Lung (tissue), 12 donors: ENCODE results near the gene DGKE. TPM values are rescaled to one million over a fixed set of nuclear protein-coding genes. Genes with fewer than 3 reads are reported as not detected.
A peak's percentile ranks its signal among the peaks of the same experiment; 100 is the strongest.

ENCODE experiments used
- ATAC-seq: fragments of 200-7000 bp; cut with Tn5 transposase; one replicate; pipeline ENCODE4 v1.9.1; 2020; ENCODE audit warnings: moderate number of reproducible peaks; ENCODE audit not compliant: insufficient read depth, low FRiP score
- DNase-seq, 3 donors: peaks; one replicate each; pipeline ENCODE4 v3.0.0-alpha.2; 2013 to 2017
- H3K27ac ChIP-seq, 2 donors: one replicate each; pipeline ENCODE4 v1.5.1; 2013; ENCODE audit warnings: mild to moderate bottlenecking in 2 of 2, moderate library complexity in 2 of 2, control low read depth in 1 of 2, inconsistent platforms in 1 of 2, low read depth in 1 of 2, low read length in 1 of 2
- H3K27me3 ChIP-seq, 3 donors: one replicate each; pipeline ENCODE4 v1.5.1; 2013; ENCODE audit warnings: low read length in 2 of 3; ENCODE audit not compliant: control insufficient read depth in 3 of 3, insufficient read depth in 3 of 3
- H3K36me3 ChIP-seq, 4 donors: one replicate each; pipeline ENCODE4 v1.5.1; 2013; ENCODE audit warnings: low read length in 4 of 4, mild to moderate bottlenecking in 1 of 4, moderate library complexity in 1 of 4; ENCODE audit not compliant: control insufficient read depth in 4 of 4, insufficient read depth in 4 of 4
- H3K4me1 ChIP-seq, 5 donors: one replicate each; pipeline ENCODE4 v1.5.1; 2013; ENCODE audit warnings: low read length in 5 of 5, mild to moderate bottlenecking in 2 of 5, moderate library complexity in 1 of 5; ENCODE audit not compliant: control insufficient read depth in 5 of 5, insufficient read depth in 5 of 5
- H3K4me3 ChIP-seq: one replicate; pipeline ENCODE4 v1.5.1; 2013; ENCODE audit warnings: mild to moderate bottlenecking, control low read depth, moderate library complexity
- H3K9ac ChIP-seq, 2 donors: one replicate each; pipeline ENCODE4 v1.5.1; 2013; ENCODE audit warnings: low read length in 2 of 2, control low read depth in 1 of 2; ENCODE audit not compliant: insufficient read depth in 1 of 2
- H3K9me3 ChIP-seq, 4 donors: one replicate each; pipeline ENCODE4 v1.5.1; 2013; ENCODE audit warnings: low read length in 3 of 4, mild to moderate bottlenecking in 1 of 4, moderate library complexity in 1 of 4; ENCODE audit not compliant: control insufficient read depth in 4 of 4, insufficient read depth in 3 of 4
- CTCF ChIP-seq: IDR thresholded peaks from 2 replicates; pipeline ENCODE4 v1.5.1; 2012; ENCODE audit warnings: mild to moderate bottlenecking; ENCODE audit errors: control extremely low read depth, extremely low read depth
- WGBS, 2 donors: extraction: QIAGEN DNeasy Blood & Tissue Kit; methylation state at CpG; one replicate each; pipeline ENCODE4 v1.1.7; 2013; 5-methylcytosine and 5-hydroxymethylcytosine counted together
- polyA plus RNA-seq, 2 donors: library from polyadenylated mRNA; stranded (reverse); fragments of 200-250 nt; gene quantifications; one replicate each; pipeline ENCODE4 v1.2.1, GENCODE V29; 2013
- total RNA-seq, 2 donors: library from RNA; depleted of rRNA in 1 of 2; stranded (reverse); fragments of >200 nt in 1 of 2; gene quantifications; one replicate each; pipeline ENCODE4 v1.2.1, GENCODE V29; 2014 to 2021
- donor health status: control.
- donor health status: control.
- donor health status: Bipolar disorder and iron deficiency.
- donor health status: healthy.
- donor health status: DM: yes; HTN: yes; CAD: no.

Gene DGKE
- total and polyA plus RNA-seq, 4 donors: 1.5 to 38.2 (median 5.7) TPM

GRCh38 chr17:56831369-56832095 lies 2.4 kb upstream of the DGKE start:
- no peaks in the 10 kb centered on the region for H3K9me3 ChIP-seq
- WGBS, 2 donors: 91 to 96% methylated on average over 16 of the region's 16 CpGs
- no peak for TF ChIP-seq CTCF
- no peak for DNase-seq
- no peaks in the 10 kb centered on the region for H3K27me3 ChIP-seq
- peaks cover 0 to 24% (median 9%) of the 10 kb centered on the region in 5 donors for H3K4me1 ChIP-seq
- H3K36me3 ChIP-seq: peaks cover 0 to 3% (median 0%) of the 10 kb centered on the region in 4 donors
- H3K27ac ChIP-seq: no peak overlapping the region
- H3K9ac ChIP-seq: no peak overlapping the region
- ATAC-seq: no peak
- no peak overlapping the region for H3K4me3 ChIP-seq

- H3K36me3 ChIP-seq: peaks cover 0 to 3% (median 0%) of the 10 kb centered on the region in 4 donors
- DNase-seq: no peak
- no peak overlapping the region for H3K4me3 ChIP-seq
- no peak overlapping the region for H3K9ac ChIP-seq
- H3K27ac ChIP-seq: no peak overlapping the region
- no peaks in the 10 kb centered on the region for H3K27me3 ChIP-seq
- TF ChIP-seq CTCF: no peak
- WGBS, 2 donors: 46 to 51% methylated on average over 4 of the region's 4 CpGs
- no peaks in the 10 kb centered on the region for H3K9me3 ChIP-seq
- H3K4me1 ChIP-seq: peaks cover 0 to 24% (median 9%) of the 10 kb centered on the region in 5 donors
- ATAC-seq: no peak
These were observed 1.5 kb upstream of the DGKE start for GRCh38 chr17:56832446-56832845.

GRCh38 chr17:56833057-56833808 lies 718 bp upstream of the DGKE start:
- Histone ChIP-seq H3K9me3 (no peaks in the 10 kb centered on the region), H3K27ac (peak overlapping the region; percentile 55 to 63), H3K36me3 (peaks cover 0 to 3% (median 0%) of the 10 kb centered on the region in 4 donors), H3K4me3 (peak overlapping the region; percentile 66), H3K9ac (peak overlapping the region; percentile 25 to 26), H3K27me3 (no peaks in the 10 kb centered on the region), H3K4me1 (peaks cover 0 to 24% (median 9%) of the 10 kb centered on the region in 5 donors)
- WGBS, 2 donors: 0% methylated on average over 46 to 95 of the region's 95 CpGs
- ATAC-seq (peak; percentile 61), DNase-seq (peak; percentile 43 to 53 (median 50))
- no peak for TF ChIP-seq CTCF
